MM.1S (cell line): Measurements from ENCODE around the gene PPP1R37.

Source experiments
- CTCF ChIP-seq: fragments of 300-600 bp; sonication (generic); IDR thresholded peaks from 2 replicates; pipeline ENCODE4 v1.5.1; 2016; ENCODE audit warnings: antibody characterized with exemption, low read length, mixed read lengths
- EZH2 ChIP-seq: fragments of 300-600 bp; sonication (generic); optimal IDR thresholded peaks from 2 replicates; pipeline ENCODE3; 2017; ENCODE audit warnings: low read depth, mild to moderate bottlenecking, antibody characterized with exemption, low read length, mixed read lengths
- EZH2phosphoT487 ChIP-seq: fragments of 300-600 bp; sonication (generic); IDR thresholded peaks from 2 replicates; pipeline ENCODE4 v1.6.1; 2018; ENCODE audit warnings: antibody characterized with exemption, low read length

DNA sequence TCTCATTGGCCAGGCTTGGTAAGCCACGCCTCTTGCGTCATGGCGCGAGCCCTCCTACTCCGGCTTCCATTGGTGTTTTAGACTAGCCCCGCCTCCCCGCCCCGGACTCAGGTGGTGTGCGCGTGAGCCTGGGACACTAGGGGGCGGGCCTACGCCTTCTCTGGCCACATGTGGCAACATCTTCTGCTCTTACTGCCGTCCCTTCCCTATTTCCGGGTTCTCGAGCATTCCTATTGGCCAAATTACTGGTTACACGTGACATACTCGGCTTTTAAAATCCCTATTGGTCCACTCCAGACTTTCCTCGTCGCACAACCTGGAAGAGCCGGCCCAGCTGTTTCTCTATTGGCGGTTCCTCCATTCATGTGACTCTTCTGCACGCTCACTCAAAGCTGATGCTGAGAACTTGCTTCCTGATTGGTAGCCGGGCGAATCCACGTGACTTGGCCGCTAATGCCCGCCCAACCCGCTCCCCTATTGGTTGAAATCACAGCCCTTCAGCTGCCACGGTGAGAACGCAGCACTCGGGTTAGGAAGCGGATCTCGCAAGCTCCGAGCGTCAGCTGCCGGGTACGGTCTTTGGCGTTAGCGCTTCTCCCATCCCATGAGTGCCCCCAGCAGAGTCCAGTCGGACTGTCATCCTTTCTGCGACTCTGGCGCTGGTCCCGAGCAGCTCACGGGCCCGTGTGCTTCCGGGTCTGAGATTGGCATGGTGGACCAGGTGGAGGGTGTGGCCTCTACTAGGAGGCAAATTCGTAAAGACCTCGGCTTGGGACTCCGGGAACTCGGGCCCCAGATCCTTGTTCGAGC, 85.5 kb downstream of the PPP1R37 start, which contains the start of gene BLOC1S3:
- peak; percentile 37 for TF ChIP-seq CTCF
- no peak for TF ChIP-seq EZH2
- no peak for TF ChIP-seq EZH2phosphoT487
